Measurements from ENCODE around the gene GLT6D1. TPM values are rescaled to one million over a fixed set of nuclear protein-coding genes. Genes with fewer than 3 reads are reported as not detected.

The GLT6D1 gene
- total and polyA plus RNA-seq, 2 of the 13 experiments (the other 11 are each of a cell fraction or from before 2014, with no cell fraction given): not detected

GRCh38 chr9:135662758-135663450 is 23.6 kb upstream of the GLT6D1 start, which contains the start of gene LCN9 (continued):
- TF ChIP-seq POLR2A (IDR thresholded peaks at IDR 0.05; ENCODE audit: insufficient read depth in 1 of 2, low read depth in 2 of 2, low read length in 2 of 2): no peak
- TF ChIP-seq HNRNPL (IDR thresholded peaks at IDR 0.05; ENCODE audit: low read depth, low read length): no peak
- TF ChIP-seq, protein P1, sequence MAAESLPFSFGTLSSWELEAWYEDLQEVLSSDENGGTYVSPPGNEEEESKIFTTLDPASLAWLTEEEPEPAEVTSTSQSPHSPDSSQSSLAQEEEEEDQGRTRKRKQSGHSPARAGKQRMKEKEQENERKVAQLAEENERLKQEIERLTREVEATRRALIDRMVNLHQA (CRISPR knock-in tag; IDR thresholded peaks at IDR 0.05): no peak
- no peak for TF ChIP-seq RAD21 (CRISPR knock-in tag; IDR thresholded peaks at IDR 0.05)
- TF ChIP-seq FIP1L1 (IDR thresholded peaks at IDR 0.05; ENCODE audit: borderline replicate concordance, insufficient read depth, low read depth, low read length): no peak
- TF ChIP-seq, protein P2, sequence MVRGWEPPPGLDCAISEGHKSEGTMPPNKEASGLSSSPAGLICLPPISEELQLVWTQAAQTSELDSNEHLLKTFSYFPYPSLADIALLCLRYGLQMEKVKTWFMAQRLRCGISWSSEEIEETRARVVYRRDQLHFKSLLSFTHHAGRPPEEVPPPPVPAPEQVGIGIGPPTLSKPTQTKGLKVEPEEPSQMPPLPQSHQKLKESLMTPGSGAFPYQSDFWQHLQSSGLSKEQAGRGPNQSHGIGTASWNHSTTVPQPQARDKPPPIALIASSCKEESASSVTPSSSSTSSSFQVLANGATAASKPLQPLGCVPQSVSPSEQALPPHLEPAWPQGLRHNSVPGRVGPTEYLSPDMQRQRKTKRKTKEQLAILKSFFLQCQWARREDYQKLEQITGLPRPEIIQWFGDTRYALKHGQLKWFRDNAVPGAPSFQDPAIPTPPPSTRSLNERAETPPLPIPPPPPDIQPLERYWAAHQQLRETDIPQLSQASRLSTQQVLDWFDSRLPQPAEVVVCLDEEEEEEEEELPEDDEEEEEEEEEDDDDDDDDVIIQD (CRISPR knock-in tag; IDR thresholded peaks at IDR 0.05; ENCODE audit: low read depth): no peak
- TF ChIP-seq NR2F6 (IDR thresholded peaks at IDR 0.05): no peak
- no peak for TF ChIP-seq NR2F6 (CRISPR knock-in tag; IDR thresholded peaks at IDR 0.05)
- no peak for TF ChIP-seq SAFB2 (CRISPR knock-in tag; IDR thresholded peaks at IDR 0.05; ENCODE audit: borderline replicate concordance, low read depth)
- TF ChIP-seq ZNF550 (CRISPR knock-in tag; IDR thresholded peaks at IDR 0.05; ENCODE audit: borderline replicate concordance): no peak

- in situ Hi-C loops (cut with HindIII; ENCODE audit: extremely low pct_ligation_motif_present, low pct_unique_long_range_greater_than_20kb): no loop called here
- POLR2A ChIA-PET: no interaction called here
- DNase-seq (ENCODE audit: low spot score) (no peak), FAIRE-seq (no peak), ATAC-seq (no peak)
- peaks cover 12 to 66% of the 10 kb centered on the region in 2 experiments for H3K27me3 ChIP-seq (ENCODE audit: control insufficient read depth in 1 of 2, insufficient read depth in 2 of 2, low read length in 2 of 2)
- H3K9ac ChIP-seq (ENCODE audit: insufficient read depth, low read depth, low read length): no peak overlapping the region
- H2AFZ ChIP-seq (ENCODE audit: low read length): no peak overlapping the region
- no TSS peak for BruUV-seq (replicated peaks)
- 0 out of 2 replicates have a peak, but pooled peaks cover 5% of the 10 kb centered on the region for H3K4me1 ChIP-seq (ENCODE audit: insufficient read depth, low read length)
- H3K4me3 ChIP-seq (replicated peaks in 1 of 3; ENCODE audit: insufficient read depth in 1 of 3, low read depth in 2 of 3, low read length in 3 of 3): no peak overlapping the region
- no peak overlapping the region for H3K27ac ChIP-seq (ENCODE audit: extremely low read length, insufficient read depth, low read length)
- H4K20me1 ChIP-seq (ENCODE audit: insufficient read depth, low read length): 0 out of 2 replicates have a peak, but pooled peaks cover 2% of the 10 kb centered on the region
- no peaks in the 10 kb centered on the region for H3K36me3 ChIP-seq (replicated peaks in 1 of 2; ENCODE audit: control insufficient read depth in 1 of 2, insufficient read depth in 2 of 2, low read length in 2 of 2)
- WGBS (ENCODE audit: low lambda C conversion rate): 40% methylated on average over 19 of the region's 19 CpGs
- intact Hi-C loops (cut with micrococcal nuclease; ENCODE audit: unreplicated experiment): no loop called here
- H3K79me2 ChIP-seq (ENCODE audit: insufficient read depth, low read length): no peaks in the 10 kb centered on the region
- no peak overlapping the region for H3K4me2 ChIP-seq (ENCODE audit: low read depth, low read length)
- no peaks in the 10 kb centered on the region for H3K9me3 ChIP-seq (ENCODE audit: low read length)
- CTCF ChIA-PET (ENCODE audit: low intra/inter-chr PET ratio, low total read pairs): no interaction called here
- no peak for TF ChIP-seq ZNF317 (CRISPR knock-in tag; IDR thresholded peaks at IDR 0.05)
- TF ChIP-seq ZNF879 (CRISPR knock-in tag; IDR thresholded peaks at IDR 0.05): no peak
- no peak for TF ChIP-seq ZNF703 (CRISPR knock-in tag; IDR thresholded peaks at IDR 0.05; ENCODE audit: borderline replicate concordance)
- TF ChIP-seq ZNF792 (CRISPR knock-in tag; IDR thresholded peaks at IDR 0.05): no peak
- no peak for TF ChIP-seq BCL6 (CRISPR knock-in tag; IDR thresholded peaks at IDR 0.05)
- TF ChIP-seq, protein P3, sequence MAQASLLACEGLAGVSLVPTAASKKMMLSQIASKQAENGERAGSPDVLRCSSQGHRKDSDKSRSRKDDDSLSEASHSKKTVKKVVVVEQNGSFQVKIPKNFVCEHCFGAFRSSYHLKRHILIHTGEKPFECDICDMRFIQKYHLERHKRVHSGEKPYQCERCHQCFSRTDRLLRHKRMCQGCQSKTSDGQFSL (CRISPR knock-in tag; IDR thresholded peaks at IDR 0.05): no peak
- no peak for TF ChIP-seq MIER2 (CRISPR knock-in tag; IDR thresholded peaks at IDR 0.05)
- no peak for TF ChIP-seq KLF15 (CRISPR knock-in tag; IDR thresholded peaks at IDR 0.05; ENCODE audit: borderline replicate concordance)
- TF ChIP-seq ZEB1 (IDR thresholded peaks at IDR 0.05; ENCODE audit: insufficient replicate concordance, low read depth): no peak
- no peak for TF ChIP-seq ZNF674 (CRISPR knock-in tag; IDR thresholded peaks at IDR 0.05; ENCODE audit: low read depth)
These were observed 22.6 kb upstream of the GLT6D1 start for GRCh38 chr9:135661816-135662560.
